Stimulated activated CD8-positive, alpha-beta memory T cell treated with anti-CD3 and anti-CD28 coated beads, Interleukin-7, amount 100 ng/mL, for 24 hours (primary cell): ENCODE measurements around the gene LTBP1.

ENCODE experiments used
- DNase-seq: peaks from one replicate; pipeline ENCODE4 v3.0.0-alpha.2; 2020; ENCODE audit warnings: low read depth

Gene LTBP1

GRCh38 chr2:33009249-33009648 lies 62.5 kb downstream of the LTBP1 start:
- DNase-seq: no peak

- no peak for DNase-seq
Measured at GRCh38 chr2:33011373-33011772, 64.6 kb downstream of the LTBP1 start.

DNA sequence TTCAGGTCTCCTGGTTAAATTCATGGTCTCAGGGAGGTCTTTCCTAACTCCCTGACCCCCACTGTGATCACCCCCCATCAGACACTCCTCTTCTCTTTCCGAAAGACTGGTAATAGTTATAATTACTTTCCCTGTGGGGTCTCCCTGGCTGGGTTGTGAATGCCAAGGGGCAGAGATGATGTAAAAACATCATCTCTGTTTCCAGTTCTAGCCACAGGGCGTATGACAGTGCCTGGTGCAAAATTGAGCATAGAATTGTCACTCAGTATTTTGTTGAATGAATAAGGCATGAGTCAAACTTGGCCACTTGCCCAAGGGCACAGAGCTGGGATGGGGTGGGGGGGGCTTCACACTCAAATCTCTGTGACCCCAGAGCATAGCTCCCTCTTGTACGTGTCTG lies 65.2 kb downstream of the LTBP1 start:
- DNase-seq: no peak

GRCh38 chr2:33013684-33014110 lies 66.9 kb downstream of the LTBP1 start:
- no peak for DNase-seq

DNA sequence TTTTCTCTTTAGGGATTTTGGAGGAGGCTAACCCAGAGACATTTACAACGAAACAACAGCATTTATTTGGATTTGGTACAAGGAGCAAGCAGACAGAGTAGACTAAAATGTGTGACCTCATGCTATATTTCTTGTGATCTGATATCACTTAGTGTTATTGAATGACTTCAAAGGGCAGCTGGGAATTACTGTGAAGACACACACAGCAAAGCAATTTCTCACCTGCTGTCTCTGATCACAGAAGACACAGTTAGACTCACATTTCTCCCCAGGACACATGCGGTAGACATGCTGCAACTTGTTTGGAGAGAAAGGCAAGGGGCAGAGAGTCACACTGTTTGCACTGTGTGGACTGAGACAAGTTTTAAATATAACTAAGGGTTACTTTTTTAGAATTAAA lies 67.5 kb downstream of the LTBP1 start:
- DNase-seq: no peak

DNA sequence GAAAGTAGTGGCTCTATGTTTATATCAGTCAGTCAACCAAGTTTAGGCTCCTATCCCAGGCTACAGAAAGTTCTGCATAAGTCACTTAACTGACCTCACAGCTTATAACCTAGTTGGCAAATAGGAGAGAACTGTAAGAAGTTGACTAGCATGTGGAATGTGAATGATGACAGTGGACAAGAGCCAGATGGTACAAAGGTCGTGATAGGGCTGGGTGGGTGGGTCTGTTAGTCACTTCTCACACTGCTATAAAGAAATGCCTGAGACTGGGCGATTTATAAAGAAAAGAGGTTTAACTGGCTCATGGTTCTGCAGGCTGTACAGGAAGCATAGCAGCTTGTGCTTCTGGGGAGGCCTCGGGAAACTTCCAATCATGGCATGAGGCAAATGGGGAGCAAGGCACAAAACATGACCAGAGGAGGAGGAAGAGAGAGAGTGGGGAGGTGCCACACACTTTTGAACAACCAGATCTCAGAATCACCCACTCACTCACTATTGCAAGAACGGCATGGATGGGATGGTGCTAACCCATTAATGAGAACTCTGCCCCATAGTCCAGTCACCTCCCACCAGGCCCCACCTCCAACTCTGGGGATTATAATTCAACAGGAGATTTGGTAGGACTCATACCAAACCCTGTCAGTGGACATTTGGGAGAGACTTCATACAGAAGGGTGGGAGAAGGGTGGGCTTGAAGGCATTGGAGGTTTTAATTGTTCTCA lies 68.8 kb downstream of the LTBP1 start:
- DNase-seq: no peak

- DNase-seq: no peak
Measured at GRCh38 chr2:33018271-33018670, 71.5 kb downstream of the LTBP1 start.

GRCh38 chr2:33019796-33020195 lies 73.0 kb downstream of the LTBP1 start:
- DNase-seq: no peak

GRCh38 chr2:33020883-33021282 lies 74.1 kb downstream of the LTBP1 start:
- no peak for DNase-seq

DNA sequence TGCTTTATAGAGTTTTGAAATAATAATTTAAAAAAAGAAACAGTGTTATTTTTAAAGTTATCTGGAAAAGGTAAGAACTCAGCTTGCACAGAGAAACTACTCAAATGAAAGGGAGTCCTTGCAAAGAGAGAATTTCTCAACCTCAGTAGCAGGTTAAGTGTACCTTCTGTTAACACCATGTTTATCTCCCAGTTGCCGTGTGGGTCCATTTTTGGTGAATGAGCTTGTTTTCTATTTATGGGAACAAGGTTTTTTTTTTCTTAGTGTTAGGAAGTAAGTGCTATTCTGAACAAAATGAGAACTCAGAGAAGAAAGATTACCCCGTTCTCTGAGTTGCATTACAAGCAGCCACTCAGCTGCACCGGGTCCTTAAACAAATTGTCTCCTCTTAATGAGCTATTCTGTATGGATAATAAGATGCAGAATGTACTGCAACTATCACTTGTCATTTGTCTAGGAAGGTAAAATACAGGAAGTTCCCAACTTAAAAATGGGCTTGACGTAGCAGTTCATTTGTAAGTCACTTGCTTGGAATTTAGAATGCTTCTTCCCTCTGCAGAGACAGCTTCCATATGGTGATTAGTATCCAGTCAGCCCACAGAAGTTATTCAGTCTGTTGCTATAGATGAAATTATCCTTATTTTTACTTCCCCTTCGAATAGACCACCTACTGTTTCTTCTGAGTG lies 74.9 kb downstream of the LTBP1 start:
- DNase-seq: no peak

DNA sequence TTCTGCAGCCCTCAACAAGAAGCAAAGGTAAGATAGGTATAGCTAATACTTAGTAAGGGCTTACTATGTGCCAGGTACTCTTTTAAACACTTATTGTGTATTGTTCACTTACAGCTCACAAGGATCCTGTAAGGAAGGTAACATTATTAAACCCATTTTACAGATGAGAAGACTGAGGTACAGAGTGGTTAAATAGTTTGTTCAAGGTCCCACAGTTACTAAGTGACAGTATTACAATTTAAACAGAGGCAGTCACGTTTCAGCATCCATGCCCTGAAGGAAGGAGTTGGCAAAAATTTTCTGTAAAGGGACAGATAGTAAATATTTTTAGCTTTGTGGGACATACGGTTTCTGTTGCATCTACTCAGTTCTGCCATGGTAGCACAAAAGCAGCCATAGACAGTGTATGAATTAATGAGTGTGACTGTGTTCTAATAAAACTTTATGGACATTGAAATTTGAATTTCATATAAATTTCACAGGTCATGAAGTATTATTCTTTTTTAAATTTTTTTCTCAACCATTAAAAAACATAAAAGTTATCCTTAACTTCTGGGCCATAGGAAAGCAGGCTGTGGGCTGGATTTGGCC lies 75.7 kb downstream of the LTBP1 start:
- DNase-seq: no peak

DNA sequence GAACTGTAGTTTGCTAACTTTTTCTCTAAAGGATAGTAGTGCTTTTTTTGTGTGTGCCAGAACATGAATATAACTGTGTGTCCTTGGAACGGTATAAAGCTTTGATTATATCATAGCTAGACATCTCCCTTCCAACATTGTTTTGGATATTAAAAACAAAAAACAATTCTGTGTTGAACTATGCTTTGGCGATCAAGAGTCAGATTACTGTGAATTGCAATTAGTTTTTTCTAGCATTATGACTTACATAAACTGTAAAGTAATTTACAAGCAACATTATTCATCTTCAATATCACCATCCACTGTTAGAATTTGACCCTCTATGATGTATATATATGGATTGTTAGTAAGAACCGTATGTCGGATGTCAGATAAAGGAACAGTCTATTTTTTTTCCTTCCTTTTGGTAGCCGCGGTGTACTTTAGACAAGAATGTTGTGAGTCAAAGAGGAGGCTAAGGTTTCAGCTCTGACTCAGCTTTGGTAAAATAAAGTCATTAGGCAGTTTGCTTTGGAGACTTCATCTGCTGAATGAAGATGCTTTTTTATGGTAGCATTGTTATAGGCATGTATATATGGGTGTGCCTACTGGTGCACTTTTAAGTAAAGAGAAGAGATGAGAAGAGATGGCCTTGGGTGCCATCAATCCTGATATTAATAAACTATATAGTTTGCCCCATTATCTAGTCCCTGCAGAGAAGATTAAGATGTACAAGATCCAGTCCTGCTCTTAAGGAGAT lies 76.4 kb downstream of the LTBP1 start:
- no peak for DNase-seq

GRCh38 chr2:33023728-33024500 lies 77.2 kb downstream of the LTBP1 start:
- DNase-seq: no peak

DNA sequence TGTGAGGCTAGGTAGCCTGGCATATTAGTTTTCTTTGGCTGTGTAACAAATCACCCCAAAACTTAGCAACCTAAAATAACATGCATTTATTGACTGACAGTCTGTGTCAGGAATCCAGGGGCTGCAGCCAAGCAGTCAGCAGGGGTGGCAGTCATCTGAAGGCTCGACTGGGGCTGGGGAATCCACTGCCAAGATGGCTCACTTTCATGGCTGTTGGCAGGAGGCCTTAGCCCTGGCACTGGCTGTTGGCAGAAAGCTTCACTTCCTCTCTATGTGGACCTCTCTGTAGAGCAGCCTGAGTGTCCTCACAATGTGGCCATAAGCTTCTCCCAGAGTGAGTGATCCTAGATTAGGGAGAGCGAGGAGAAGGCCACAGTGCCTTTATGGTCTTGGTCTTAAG lies 78.0 kb downstream of the LTBP1 start:
- no peak for DNase-seq

- no peak for DNase-seq
Measured at GRCh38 chr2:33029459-33029858, 82.7 kb downstream of the LTBP1 start.

- no peak for DNase-seq
Measured at GRCh38 chr2:33029926-33030325, 83.2 kb downstream of the LTBP1 start.

GRCh38 chr2:33030326-33030725 lies 83.6 kb downstream of the LTBP1 start:
- no peak for DNase-seq

- no peak for DNase-seq
Measured at GRCh38 chr2:33032245-33032644, 85.5 kb downstream of the LTBP1 start.

GRCh38 chr2:33033606-33034081 lies 86.9 kb downstream of the LTBP1 start:
- no peak for DNase-seq

DNA sequence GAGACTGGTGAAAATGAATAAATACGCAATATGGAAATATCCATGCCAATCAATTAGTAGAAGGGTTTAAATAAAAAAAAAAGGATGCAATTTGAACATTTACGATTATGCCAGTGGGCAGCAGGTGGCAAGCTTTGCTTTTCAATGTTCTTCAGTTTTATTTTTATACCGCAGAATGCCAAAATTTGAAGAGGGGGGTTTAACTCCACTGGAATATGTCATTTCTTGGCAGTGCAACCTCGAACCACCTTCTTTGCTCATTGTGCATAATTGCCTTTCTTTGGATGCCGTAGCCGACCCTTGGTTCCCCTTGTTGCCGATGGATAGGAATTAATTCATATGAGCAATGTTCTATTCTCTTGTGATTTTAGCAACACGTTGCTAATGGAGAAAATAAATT lies 88.0 kb downstream of the LTBP1 start:
- no peak for DNase-seq

- no peak for DNase-seq
Measured at GRCh38 chr2:33038230-33038629, 91.5 kb downstream of the LTBP1 start.

GRCh38 chr2:33038799-33039198 lies 92.0 kb downstream of the LTBP1 start:
- no peak for DNase-seq
